GM21423 (cell line): ENCODE measurements around the gene TMEM201.
"Not testable (repeated sequence)": the region's sequence is repeated elsewhere in the genome, so short reads cannot be mapped to it uniquely, and the experiment has no call there.

ENCODE experiments used
- ATAC-seq: cut with Tn5 transposase; IDR thresholded peaks from one replicate; pipeline ENCODE4 v1.9.1; 2021; ENCODE audit warnings: mild to moderate bottlenecking, moderate library complexity; ENCODE audit not compliant: unreplicated experiment

The TMEM201 gene

GRCh38 chr1:9615316-9616063 lies 26.8 kb downstream of the TMEM201 start:
- no peak for ATAC-seq

GRCh38 chr1:9618909-9619679 lies 30.4 kb downstream of the TMEM201 start:
- ATAC-seq = no peak

GRCh38 chr1:9621032-9621431 lies 32.3 kb downstream of the TMEM201 start:
- ATAC-seq = no peak

- no peak for ATAC-seq
Measured at GRCh38 chr1:9624081-9624480, 35.4 kb downstream of the TMEM201 start.

GRCh38 chr1:9625030-9625429 lies 36.3 kb downstream of the TMEM201 start:
- not testable (repeated sequence) for ATAC-seq

GRCh38 chr1:9626201-9626608 lies 37.5 kb downstream of the TMEM201 start:
- ATAC-seq = no peak

GRCh38 chr1:9628541-9629444 lies 40.1 kb downstream of the TMEM201 start:
- ATAC-seq = peak; percentile 12

- ATAC-seq = peak; percentile 29
Measured at GRCh38 chr1:9629445-9630201, 40.9 kb downstream of the TMEM201 start.

GRCh38 chr1:9630331-9631111 lies 41.8 kb downstream of the TMEM201 start:
- no peak for ATAC-seq

- ATAC-seq = no peak
Measured at GRCh38 chr1:9631613-9632012, 42.9 kb downstream of the TMEM201 start.

GRCh38 chr1:9633493-9633892 lies 44.8 kb downstream of the TMEM201 start:
- ATAC-seq = no peak

- ATAC-seq = no peak
Measured at GRCh38 chr1:9634582-9634981, 45.9 kb downstream of the TMEM201 start.

GRCh38 chr1:9639227-9639626 lies 50.5 kb downstream of the TMEM201 start:
- no peak for ATAC-seq

GRCh38 chr1:9643351-9644256 lies 54.9 kb downstream of the TMEM201 start:
- no peak for ATAC-seq

- no peak for ATAC-seq
Measured at GRCh38 chr1:9646037-9646436, 57.3 kb downstream of the TMEM201 start.

GRCh38 chr1:9648171-9648570 lies 59.5 kb downstream of the TMEM201 start:
- no peak for ATAC-seq

GRCh38 chr1:9649769-9650168 lies 61.1 kb downstream of the TMEM201 start:
- no peak for ATAC-seq

- no peak for ATAC-seq
Measured at GRCh38 chr1:9651220-9651564, 62.5 kb downstream of the TMEM201 start.
